Inflammatory macrophage (primary cell): Measurements from ENCODE around the gene CXCR6.
"Not testable (repeated sequence)": the region's sequence is repeated elsewhere in the genome, so short reads cannot be mapped to it uniquely, and the experiment has no call there.

Experiments used
- DNase-seq, 2 donors: peaks; one replicate each; pipeline ENCODE4 v3.0.0-alpha.2; 2020 to 2022

CXCR6 gene

DNA sequence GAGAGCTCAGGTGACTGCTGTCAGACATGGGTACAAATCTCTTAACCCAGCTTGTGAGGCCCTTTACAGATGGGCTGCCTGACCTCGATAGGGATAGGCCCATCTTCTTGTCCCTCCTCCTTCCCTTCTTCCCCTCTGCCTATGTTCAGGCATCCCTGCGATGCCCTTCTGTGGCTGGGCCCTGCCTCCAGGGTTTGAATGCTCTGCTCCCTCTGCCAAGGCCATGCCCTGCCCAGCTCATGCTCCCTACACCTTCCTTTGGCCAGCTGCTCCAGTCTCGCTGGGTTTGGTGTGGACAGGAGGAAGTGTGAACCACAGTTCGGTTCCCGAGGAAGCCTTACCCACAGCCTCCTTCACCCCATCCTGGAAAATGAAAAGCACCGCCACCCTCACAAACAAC lies 48.1 kb downstream of the CXCR6 start:
- DNase-seq = no peak

DNA sequence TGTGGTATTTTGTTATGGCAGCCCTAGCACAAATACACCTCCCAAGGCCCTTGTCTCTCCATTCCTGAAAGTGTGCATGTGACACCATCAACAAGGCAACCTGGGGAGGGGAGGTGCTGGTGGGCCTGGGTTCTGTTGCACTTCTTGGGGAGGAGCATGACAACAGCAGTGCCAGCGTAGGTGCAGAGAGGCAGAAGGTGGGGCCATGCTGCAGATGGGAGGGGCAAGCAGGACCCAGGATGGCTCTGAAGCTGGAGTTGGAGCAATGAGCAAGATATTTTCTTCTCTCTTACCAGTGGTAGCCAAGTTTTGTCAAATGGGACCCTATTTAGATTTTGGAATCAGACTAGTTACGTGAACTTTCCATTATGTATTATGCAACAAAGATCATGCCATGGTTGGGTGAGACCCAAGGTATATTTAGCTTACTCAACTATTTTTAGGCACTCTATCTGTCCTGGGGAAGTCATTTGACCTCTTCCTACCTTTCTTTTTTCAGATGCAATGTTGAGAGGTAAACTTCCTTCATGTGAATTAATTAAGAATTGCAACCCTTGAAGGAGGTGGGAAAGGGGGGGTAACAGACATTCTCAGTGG lies 49.0 kb downstream of the CXCR6 start:
- DNase-seq = no peak

DNA sequence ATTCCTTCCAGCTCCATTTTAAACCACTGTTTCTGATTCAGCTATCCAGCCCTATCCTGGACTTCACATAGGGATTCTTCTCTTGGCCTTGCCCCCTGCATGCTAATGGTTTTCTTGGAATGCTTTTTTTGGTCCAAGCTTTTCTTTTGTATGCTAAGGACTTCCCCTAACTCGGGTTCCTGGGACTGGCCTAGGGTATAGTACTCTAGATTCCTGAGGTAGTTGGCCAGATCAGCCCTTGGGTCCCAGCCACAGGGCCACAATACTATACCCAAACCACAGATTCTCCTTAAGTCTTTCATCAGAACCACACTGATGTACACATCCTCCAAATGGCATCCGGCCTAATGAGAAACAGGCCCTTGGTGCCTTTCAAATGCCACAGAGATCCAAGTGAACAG lies 49.6 kb downstream of the CXCR6 start:
- DNase-seq = no peak

DNA sequence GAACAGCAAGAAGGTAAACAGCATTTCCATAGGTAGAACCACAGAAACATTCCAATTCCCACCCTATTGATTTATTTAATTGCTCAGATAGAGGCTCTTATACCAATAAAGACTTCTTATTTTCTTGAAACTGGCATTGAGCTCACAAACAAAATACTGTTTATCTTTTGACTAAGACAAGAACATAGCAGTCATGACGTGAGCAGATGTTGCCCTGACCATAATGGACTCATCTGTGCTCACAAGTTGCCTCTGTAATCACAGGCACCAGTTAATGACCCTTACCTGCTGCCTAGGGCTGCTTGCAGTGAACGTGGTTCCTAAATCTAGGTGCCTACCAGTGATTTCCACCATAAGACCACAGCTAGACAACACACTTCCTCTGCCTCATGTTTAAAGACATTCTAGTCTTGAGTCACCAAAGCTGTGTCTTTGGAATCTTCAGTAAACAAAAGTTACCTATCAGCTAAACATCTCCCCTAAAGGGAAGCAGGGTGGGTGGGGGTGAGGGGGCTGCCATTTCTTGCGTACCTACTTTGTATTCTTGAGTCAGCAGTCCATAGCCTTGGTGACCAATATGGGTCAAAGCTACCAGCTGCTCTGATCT lies 50.3 kb downstream of the CXCR6 start:
- DNase-seq = no peak

DNA sequence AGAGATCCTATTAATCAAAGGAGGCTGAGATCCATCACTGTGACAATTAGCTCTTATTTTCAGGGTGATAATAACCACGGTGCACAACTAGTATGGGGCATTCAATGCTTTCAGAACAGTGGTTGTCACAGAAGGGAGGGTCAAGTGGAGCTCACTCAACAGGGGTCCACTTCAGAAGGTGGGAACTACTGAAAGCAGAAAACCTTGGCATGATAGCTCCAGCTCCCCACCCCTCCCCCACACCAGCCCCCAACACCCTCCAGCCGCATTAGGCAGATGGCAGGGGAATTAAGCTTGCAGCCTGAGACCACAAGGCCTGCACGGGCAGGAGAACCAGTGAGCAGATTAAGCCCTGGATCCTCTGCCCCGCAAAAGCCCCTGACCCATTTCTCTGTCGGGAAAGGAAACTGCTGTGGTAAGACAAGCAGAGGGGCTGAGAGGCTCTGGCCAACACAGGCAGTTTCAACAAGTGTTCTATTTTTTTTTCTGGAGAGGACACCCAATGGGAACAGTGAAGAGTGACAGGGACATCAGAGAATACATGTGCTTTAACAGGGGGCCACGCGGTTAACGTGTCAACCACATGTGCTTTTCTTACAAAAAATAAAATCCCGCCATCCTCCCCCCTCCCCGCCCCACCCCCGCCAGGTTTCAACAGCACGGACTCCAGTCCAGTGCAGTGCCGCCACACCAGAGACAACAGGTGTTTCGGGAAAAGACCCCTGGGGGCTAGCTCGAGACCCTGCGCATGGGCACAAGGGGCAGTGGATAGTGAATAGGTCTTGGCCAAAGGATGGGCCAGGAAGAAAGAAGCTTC lies 51.4 kb downstream of the CXCR6 start:
- no peak for DNase-seq

DNA sequence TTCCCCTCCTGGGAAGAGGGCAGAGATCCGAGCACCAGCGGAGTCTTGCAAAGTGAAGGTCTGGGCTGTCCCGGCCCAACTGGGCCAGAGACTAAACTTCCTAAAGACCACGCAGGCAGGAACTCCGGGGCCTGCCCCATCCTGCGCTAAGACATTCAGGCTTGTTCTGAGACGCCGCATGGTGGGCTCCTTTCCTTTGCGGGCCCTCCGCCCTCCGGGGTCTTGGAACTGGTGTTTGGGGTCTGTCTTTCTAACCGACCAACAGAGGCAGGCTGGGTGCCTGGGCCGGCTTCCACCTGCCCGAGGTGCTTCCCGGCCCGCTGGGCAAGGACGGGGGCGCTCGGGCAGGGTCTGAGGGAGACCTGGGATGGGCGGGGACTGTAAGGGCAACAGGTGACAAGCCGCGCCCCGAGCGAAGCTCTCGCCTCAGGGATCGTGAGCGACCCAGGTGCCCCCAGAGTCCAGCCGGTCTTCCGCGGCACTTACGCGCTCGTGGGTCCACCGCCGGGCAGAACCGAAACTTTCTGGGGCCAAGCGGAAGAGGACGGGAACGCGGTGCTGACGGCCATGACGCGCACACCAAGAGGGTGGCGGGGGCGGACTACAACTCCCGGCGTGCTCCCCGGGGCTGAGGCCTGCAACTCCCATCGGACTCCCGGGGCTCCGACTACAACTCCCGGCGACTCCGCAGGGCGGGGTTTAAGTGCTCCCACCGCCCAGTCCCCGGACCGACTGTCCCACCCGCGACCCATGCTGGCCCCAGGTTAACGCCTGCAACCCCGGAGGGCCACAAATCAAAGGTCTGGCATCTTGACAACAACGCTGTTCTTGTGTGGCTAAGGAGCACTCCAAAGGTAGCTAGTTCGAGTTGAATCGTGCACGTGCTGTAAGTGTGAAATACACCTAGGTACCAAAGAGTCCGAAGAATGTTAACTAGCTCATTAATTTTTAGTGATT lies 52.2 kb downstream of the CXCR6 start, which contains the start of gene FYCO1:
Gene FYCO1 (minus strand): TSS at position 589 of the 957 bp plus-strand sequence. CDS start 10,914 bp downstream, outside the sequence.
- DNase-seq = peak; percentile 91 to 96

DNA sequence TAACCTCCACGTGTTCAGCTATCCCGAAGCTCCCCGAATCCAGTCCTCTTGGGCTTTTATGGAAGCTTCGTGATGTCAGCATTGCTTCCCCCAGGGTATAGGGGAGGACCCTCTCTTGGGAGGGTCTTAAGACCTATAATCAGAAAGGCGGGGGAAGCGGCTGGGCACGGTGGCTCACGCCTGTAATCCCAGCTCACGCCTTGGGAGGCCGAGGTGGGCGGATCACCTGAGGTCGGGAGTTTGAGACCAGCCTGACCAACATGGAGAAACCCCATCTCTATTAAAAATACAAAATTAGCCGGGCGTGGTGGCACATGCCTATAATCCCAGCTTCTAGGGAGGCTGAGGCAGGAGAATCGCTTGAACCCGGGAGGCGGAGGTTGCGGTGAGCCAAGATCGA lies 54.2 kb downstream of the CXCR6 start:
- not testable (repeated sequence) for DNase-seq

DNA sequence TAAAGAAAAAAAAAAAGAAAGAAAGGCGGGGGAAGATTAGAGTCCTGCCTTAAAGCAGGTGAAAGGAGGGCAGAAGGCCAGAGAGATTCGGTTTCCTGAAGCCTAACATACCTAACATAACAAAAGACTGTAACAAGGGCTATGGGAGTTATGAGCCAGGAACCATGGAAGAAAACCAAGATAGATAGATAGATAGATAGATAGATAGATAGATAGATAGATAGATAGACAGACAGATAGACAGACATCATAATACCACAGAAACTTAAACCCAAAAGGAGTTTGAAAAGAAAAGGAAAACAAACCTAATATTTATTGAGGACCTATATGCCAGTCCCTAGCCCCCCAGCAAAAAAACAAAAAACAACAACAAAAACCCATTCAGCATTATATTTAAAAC lies 54.7 kb downstream of the CXCR6 start:
- no peak for DNase-seq
